Right lobe of liver (tissue), 6 donors: ENCODE data around the gene APRT. TPM values are rescaled to one million over a fixed set of nuclear protein-coding genes. Genes with fewer than 3 reads are reported as not detected.

Experiments
- ATAC-seq, 4 donors: fragments of 200-7000 bp; cut with Tn5 transposase; one replicate each; pipeline ENCODE4 v1.9.1; 2020; ENCODE audit warnings: mild to moderate bottlenecking in 4 of 4, moderate library complexity in 4 of 4
- DNase-seq, 3 donors: peaks; one replicate each; pipeline ENCODE4 v3.0.0-alpha.2; 2020
- H3K27ac ChIP-seq, 3 donors: fragments of 200-600 bp; one replicate each; pipeline ENCODE4 v1.8.0; 2022
- H3K27me3 ChIP-seq, 2 donors: fragments of 200-600 bp; one replicate each; pipeline ENCODE4 v1.8.0; 2022
- H3K36me3 ChIP-seq, 4 donors: fragments of 200-600 bp; sonication (generic) in 1 of 4; one replicate each; pipeline versions ENCODE4 v1.5.1 to v1.8.0; 2017 to 2022; ENCODE audit warnings: control low read depth in 1 of 4
- H3K4me1 ChIP-seq, 4 donors: fragments of 200-600 bp; sonication (generic) in 1 of 4; one replicate each; pipeline versions ENCODE4 v1.5.1 to v1.8.0; 2017 to 2022; ENCODE audit warnings: control low read depth in 1 of 4
- H3K4me3 ChIP-seq, 3 donors: fragments of 200-600 bp; one replicate each; pipeline ENCODE4 v1.8.0; 2022
- H3K9me3 ChIP-seq, 4 donors: fragments of 200-600 bp; sonication (generic) in 1 of 4; one replicate each; pipeline versions ENCODE4 v1.5.1 to v1.8.0; 2017 to 2022; ENCODE audit warnings: control low read depth in 1 of 4
- CTCF ChIP-seq, 4 donors: fragments of 200-600 bp in 3 of 4; fragments of 450-650 bp in 1 of 4; IDR thresholded peaks; one replicate each; pipeline versions ENCODE4 v1.5.1 to v1.8.0; 2016 to 2022; ENCODE audit warnings: antibody characterized with exemption in 4 of 4, mild to moderate bottlenecking in 2 of 4
- POLR2A ChIP-seq: fragments of 450-650 bp; IDR thresholded peaks from one replicate; pipeline ENCODE4 v1.6.1; 2017; ENCODE audit warnings: antibody characterized with exemption, mild to moderate bottlenecking
- WGBS: methylation state at CpG from one replicate; pipeline ENCODE4 v1.1.6; 2018; ENCODE audit warnings: low coverage, low lambda C conversion rate; ENCODE audit not compliant: insufficient coverage; ENCODE audit errors: missing lambda C conversion rate; 5-methylcytosine and 5-hydroxymethylcytosine counted together
- intact Hi-C, 2 donors: fragments of 100-400 bp; cut with DNase I; formaldehyde crosslinking; loops; one replicate each; pipeline versions ENCODE4 v1.11.2 to v1.14.1; 2022
- long read RNA-seq: library from polyadenylated mRNA; unstranded; transcript quantifications from one replicate; pipeline ENCODE4 v2.0.0, GENCODE V29; 2019
- total RNA-seq, 6 experiments: library from RNA; depleted of rRNA in 2 of 6; stranded (reverse); fragments of >200 nt in 2 of 6; fragmentation: NEBNext Ultra II Directional in 3 of 6; extraction: Animal tissue kit (Norgen Biotek cat#: 25700) in 3 of 6; gene quantifications; one replicate each; pipeline versions ENCODE4 v1.1.0 to v1.2.4, GENCODE V29; 2016 to 2023
- donor health status: DM: no; HTN: yes; CAD: no.
- donor health status: DM: no; HTN: no; CAD: no.
- donor health status: DM: no; HTN: no; CAD: no.
- donor health status: DM: no; HTN: yes; CAD: no.
- donor health status: DM: no; HTN: yes; CAD: no.

Gene APRT
- total RNA-seq = 100 to 1,000 TPM in 2 of 6 experiments, 10 to 100 TPM in 4; 61.4 to 120 (median 74.1) TPM
- long read RNA-seq, transcript APRT-202 (5 exons, 664 nt) = minor isoform, 5 of 54 reads
- long read RNA-seq, transcript APRT-201 (5 exons, 947 nt) = major isoform, 43 of 54 reads
- long read RNA-seq, partial matches to known transcripts = 2 of 54 reads
- long read RNA-seq, other reads (novel, unspliced or antisense) = 4 of 54 reads

GRCh38 chr16:88811769-88812512 is at the start of gene APRT:
TSS of gene APRT (minus strand) at chr16:88811928. CDS start at chr16:88811899, 29 bp downstream.
- Histone ChIP-seq H3K9me3 (no peaks in the 10 kb centered on the region), H3K4me3 (peak within 1 kb of the TSS; percentile 74 to 99 (median 85)), H3K4me1 (peaks cover 0 to 18% (median 4%) of the 10 kb centered on the region in 4 donors), H3K27ac (peak within 1 kb of the TSS; percentile 45 to 90 (median 75)), H3K27me3 (no peaks in the 10 kb centered on the region), H3K36me3 (peaks cover 0 to 5% (median 0%) of the 10 kb centered on the region in 4 donors)
- 0% methylated on average over 6 of the region's 84 CpGs for WGBS
- ATAC-seq (peak; percentile 87 to 94 (median 90)), DNase-seq (peak; percentile 96 to 98 (median 97))
- intact Hi-C loops = loop anchor here in 1 of 2 donors (10.0 kb wide), 2 partner anchors 53 to 353 kb away; partner anchors contain the start of gene PABPN1L
- peak; percentile 72 for TF ChIP-seq POLR2A
- peak; percentile 32 to 47 (median 36) for TF ChIP-seq CTCF (IDR thresholded peaks at IDR 0.05)

GRCh38 chr16:88861359-88861758 is 49.6 kb upstream of the APRT start:
- no peak overlapping the region for H3K4me3 ChIP-seq
- DNase-seq (no peak), ATAC-seq (no peak)
- TF ChIP-seq POLR2A = no peak
- TF ChIP-seq CTCF (IDR thresholded peaks at IDR 0.05) = no peak
- peaks cover 0 to 29% (median 5%) of the 10 kb centered on the region in 4 donors for H3K36me3 ChIP-seq
- H3K27me3 ChIP-seq = no peaks in the 10 kb centered on the region
- no CpG with 5 or more reads among the region's 19 CpGs for WGBS
- intact Hi-C loops = loop anchor here in 1 of 2 donors (10.0 kb wide), 1 partner anchor 47 kb away; the partner anchor contains the start of gene APRT
- peaks cover 0 to 6% (median 3%) of the 10 kb centered on the region in 4 donors for H3K4me1 ChIP-seq
- H3K27ac ChIP-seq = no peak overlapping the region
- H3K9me3 ChIP-seq = no peaks in the 10 kb centered on the region

GRCh38 chr16:88859381-88860091 is 47.8 kb upstream of the APRT start:
- H3K4me3 ChIP-seq = no peak overlapping the region
- H3K36me3 ChIP-seq = peaks cover 0 to 29% (median 5%) of the 10 kb centered on the region in 4 donors

More at GRCh38 chr16:88859381-88860091, 47.8 kb upstream of the APRT start:
- DNase-seq = no peak
- Histone ChIP-seq H3K27ac (no peak overlapping the region), H3K4me1 (peaks cover 0 to 18% (median 7%) of the 10 kb centered on the region in 4 donors), H3K27me3 (no peaks in the 10 kb centered on the region), H3K9me3 (no peaks in the 10 kb centered on the region)
- no peak for ATAC-seq
- WGBS = 89% methylated on average over 14 of the region's 20 CpGs
- TF ChIP-seq CTCF (IDR thresholded peaks at IDR 0.05) (no peak), POLR2A (no peak)
- intact Hi-C loops = loop anchor here in 1 of 2 donors (10.0 kb wide), 1 partner anchor 45 kb away; the partner anchor contains the start of gene APRT
